Stimulated activated CD4-positive, alpha-beta T cell treated with anti-CD3 and anti-CD28 coated beads, Interleukin-15, amount 100 ng/mL, for 1 hour (primary cell): ENCODE results near the gene VPS54.
"Not testable (repeated sequence)": the region's sequence is repeated elsewhere in the genome, so short reads cannot be mapped to it uniquely, and the experiment has no call there.

ENCODE experiments used
- DNase-seq, 2 donors: peaks; one replicate each; pipeline ENCODE4 v3.0.0-alpha.2; 2020; ENCODE audit warnings: low read depth in 1 of 2, low spot score in 1 of 2

VPS54 gene

GRCh38 chr2:64024259-64024949 lies 5.2 kb upstream of the VPS54 start:
- no peak for DNase-seq

DNA sequence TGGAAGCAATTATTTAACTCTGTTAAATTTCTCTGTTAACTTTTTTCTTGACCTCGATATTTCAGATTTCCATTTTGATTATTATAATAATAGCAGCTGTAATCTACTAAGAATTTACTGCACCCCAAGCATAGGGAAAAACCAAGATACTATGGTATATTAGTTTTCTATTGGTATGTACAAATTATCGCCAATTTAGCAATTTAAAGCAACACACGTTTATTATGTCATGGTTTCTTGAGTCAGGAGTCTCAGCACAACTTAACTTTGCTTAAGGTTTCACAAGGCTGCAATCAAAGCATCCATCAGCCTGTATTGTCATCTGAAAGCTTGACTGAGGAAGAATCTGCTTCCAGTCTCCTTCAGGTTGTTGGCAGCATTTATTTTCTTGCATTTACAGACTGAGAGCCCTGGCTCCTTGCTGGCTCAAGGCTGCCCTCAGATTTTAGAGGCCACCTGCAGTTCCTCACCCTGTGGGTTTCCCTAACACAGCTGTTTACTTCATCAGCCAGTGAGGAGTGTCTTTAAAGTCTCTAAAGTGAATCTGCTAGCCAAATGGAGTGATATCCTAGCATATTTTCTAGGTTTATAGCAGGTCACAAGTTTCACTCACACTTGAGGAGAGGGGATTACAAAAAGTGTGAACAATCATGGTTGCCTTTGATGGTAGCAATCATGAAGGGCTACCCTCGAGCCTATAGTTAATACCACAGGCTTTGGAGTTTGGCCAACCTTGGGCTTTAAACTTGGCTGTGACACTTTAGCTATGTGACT lies 4.4 kb upstream of the VPS54 start:
- DNase-seq = no peak

DNA sequence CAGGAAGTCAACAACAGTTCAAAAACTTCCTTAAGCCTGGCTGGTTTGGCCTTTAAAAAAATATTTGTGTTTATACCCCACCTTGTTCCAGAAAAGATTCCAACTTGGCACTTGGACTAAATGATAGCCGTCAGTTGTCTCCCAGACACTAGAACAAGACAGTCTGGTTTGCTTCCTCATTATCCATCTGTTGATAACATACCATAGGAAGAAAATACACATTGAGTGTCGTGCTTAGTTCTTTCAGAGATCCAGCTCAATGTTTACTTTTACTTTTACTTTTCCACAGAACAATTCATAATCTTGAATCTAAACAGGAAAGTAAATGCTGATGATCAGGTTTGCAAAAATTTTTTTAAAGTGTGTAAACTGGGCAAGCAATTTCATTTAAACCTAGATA lies 2.4 kb upstream of the VPS54 start:
- DNase-seq = no peak

- DNase-seq = no peak
Observed at GRCh38 chr2:64019975-64020528, 824 bp upstream of the VPS54 start.

DNA sequence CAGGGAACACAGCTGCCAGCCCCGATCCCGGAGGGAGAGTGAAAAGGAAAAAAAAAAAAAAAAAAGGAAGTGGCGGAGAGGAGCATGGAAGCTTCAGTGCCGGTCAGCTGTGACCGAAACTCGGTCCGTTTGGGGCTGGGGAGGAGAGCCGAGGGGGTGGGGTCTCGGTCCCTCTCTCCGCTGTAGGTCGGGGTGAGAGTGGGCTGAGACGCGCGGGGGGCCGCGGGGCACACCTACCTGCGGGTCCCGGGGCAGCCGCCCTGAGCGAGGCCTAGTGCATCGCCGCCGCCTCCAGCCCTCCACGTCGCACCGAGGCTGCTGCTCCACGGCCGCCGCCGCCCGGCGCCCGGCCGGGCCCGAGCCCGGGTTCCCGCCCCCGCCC lies 536 bp downstream of the VPS54 start:
- no peak for DNase-seq

GRCh38 chr2:64017811-64018700 lies 1.2 kb downstream of the VPS54 start:
- no peak for DNase-seq

- no peak for DNase-seq
Observed at GRCh38 chr2:64015898-64016297, 3.3 kb downstream of the VPS54 start.

- no peak for DNase-seq
Observed at GRCh38 chr2:64015391-64015790, 3.8 kb downstream of the VPS54 start.

DNA sequence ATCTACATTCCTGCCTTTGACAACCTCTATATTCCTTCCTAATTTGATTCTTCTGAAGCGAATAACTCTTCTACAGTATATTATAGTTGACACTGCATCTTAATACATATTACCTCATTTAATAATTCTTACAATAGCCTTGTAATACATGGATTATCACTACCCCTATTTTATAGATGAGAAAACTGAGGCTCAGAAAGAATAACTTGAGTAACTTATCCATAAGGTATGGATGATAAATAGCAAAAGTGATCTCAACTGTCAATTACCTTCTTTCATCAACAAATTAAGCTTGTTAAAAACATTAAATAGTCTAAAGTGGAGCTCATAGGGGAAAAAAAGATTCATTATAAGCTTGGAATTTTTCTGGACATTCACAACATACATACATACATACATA lies 4.6 kb downstream of the VPS54 start:
- DNase-seq = no peak

- no peak for DNase-seq
Observed at GRCh38 chr2:64013053-64013452, 6.2 kb downstream of the VPS54 start.

DNA sequence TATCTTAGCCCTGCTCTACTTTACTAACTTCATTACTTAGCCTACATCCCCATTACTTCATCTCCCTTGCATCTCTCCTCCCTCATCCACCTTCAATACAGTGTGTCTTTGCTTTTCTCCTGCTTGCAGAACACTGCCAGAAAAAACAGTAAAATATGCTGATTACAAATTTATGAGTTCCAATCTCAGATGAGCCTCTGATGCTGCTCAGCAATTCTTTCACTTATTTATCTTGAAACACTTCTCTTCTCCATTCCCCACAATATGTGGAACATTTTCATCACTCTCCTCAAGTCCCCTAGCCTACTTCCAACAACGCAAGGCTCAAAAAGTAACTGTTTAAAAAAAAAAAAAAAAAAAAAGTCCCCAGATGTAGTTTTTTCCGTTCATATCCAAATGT lies 7.1 kb downstream of the VPS54 start:
- no peak for DNase-seq

GRCh38 chr2:64008434-64009009 lies 10.7 kb downstream of the VPS54 start:
- no peak for DNase-seq

- no peak for DNase-seq
Observed at GRCh38 chr2:64007924-64008323, 11.3 kb downstream of the VPS54 start.

GRCh38 chr2:64005707-64006356 lies 13.4 kb downstream of the VPS54 start:
- no peak for DNase-seq

DNA sequence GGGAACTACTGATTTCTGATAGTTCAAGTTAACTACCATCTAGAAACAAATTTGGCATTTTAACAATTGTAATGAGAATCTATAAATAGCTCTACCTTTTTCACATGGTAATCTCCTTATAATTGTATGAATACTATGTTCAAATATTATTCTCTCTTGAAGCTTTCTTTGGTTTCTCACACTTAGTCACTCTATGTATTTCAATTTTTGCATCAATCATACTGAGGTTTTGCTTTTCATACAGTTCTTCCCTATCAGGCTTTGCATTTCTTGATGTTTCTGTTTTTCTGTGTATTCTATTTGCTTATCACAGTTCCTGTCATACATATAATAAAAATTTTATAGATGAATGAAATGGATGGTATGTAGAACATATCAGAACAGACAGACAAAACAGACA lies 16.0 kb downstream of the VPS54 start:
- DNase-seq = no peak

DNA sequence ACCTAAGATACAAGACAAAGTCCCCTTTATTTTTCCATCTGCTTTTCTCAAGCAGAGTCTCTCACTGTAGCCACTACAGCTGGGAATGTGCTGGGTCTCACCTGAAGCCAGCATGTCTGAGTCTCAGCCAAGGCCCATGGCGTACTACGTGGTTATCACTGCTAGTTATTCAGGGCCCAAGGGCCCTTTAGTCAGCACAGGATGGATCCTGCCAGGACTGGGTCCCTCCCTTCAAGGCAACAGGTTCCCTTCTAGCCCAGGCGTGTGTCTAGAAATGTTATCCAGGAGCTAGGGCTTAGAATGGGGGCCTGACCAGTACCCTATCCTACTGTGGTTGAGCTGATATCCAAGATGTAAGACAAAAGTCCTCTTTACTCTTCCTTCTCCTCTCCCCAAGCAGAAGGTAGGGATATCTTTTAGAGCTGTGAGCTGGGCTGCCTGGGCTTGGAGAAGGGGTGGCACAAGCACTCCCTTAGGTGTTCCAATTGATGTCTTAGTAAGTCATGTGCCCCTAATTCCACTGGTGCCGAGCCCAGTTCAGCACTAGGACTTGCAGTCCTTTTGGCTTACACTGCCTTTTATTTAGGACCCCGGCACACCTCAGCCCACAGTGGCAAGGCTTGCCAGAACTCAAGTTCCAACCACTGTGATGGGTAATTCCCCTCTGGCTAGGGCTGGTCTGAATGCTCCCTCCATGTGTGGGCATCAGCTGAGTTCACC lies 17.7 kb downstream of the VPS54 start:
- no peak for DNase-seq

GRCh38 chr2:64000630-64001381 lies 18.4 kb downstream of the VPS54 start:
- no peak for DNase-seq

- DNase-seq = no peak
Observed at GRCh38 chr2:63999049-63999448, 20.2 kb downstream of the VPS54 start.

DNA sequence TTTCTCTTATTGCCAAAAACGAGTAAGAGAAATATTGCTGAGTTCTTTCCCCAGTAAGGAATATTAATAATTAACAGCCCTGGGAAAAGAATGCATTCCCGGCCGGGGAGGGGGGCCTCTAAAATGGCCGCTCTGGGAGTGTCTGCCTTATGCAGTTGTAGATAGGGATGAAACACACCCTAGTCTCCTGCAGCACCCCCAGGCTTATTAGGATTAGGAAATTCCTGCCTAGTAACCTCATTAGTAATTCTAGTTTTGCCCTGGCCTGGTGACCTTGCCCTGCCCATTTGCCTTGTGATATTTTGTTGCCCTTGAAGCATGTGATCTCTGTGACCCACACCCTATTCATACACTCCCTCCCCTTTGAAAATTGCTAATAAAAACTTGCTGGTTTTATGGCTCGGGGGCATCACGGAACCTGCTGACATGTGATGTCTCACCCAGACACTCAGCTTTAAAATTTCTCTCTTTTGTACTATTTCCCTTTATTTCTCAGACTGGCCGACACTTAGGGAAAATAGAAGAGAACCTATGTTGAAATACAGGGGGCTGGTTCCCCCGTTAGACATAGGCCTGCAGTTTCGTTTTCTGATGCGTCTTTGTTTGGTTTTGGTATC lies 22.5 kb downstream of the VPS54 start:
- not testable (repeated sequence) for DNase-seq
